Upper lobe of left lung (tissue), 6 donors: ENCODE results near the gene CDH12. TPM values are rescaled to one million over a fixed set of nuclear protein-coding genes. Genes with fewer than 3 reads are reported as not detected.
A peak's percentile ranks its signal among the peaks of the same experiment; 100 is the strongest.

Experiments
- ATAC-seq, 2 donors: fragments of 200-7000 bp; cut with Tn5 transposase; one replicate each; pipeline ENCODE4 v1.9.1; 2022; ENCODE audit warnings: mild to moderate bottlenecking in 2 of 2, moderate library complexity in 2 of 2; ENCODE audit not compliant: low FRiP score in 2 of 2
- DNase-seq, 2 donors: peaks; one replicate each; pipeline ENCODE4 v3.0.0-alpha.2; 2019 to 2020
- H3K27ac ChIP-seq, 4 donors: fragments of 200-600 bp; sonication (generic); one replicate each; pipeline ENCODE4 v1.5.1; 2016 to 2019
- H3K27me3 ChIP-seq, 4 donors: fragments of 200-600 bp; sonication (generic); one replicate each; pipeline ENCODE4 v1.5.1; 2017 to 2019
- H3K36me3 ChIP-seq, 4 donors: fragments of 200-600 bp; sonication (generic); one replicate each; pipeline ENCODE4 v1.5.1; 2016 to 2019
- H3K4me1 ChIP-seq, 4 donors: fragments of 200-600 bp; sonication (generic); one replicate each; pipeline ENCODE4 v1.5.1; 2018 to 2019
- H3K4me3 ChIP-seq, 4 donors: fragments of 200-600 bp; sonication (generic); one replicate each; pipeline ENCODE4 v1.5.1; 2017 to 2019; ENCODE audit warnings: mild to moderate bottlenecking in 2 of 4, moderate library complexity in 1 of 4
- H3K9me3 ChIP-seq, 4 donors: fragments of 200-600 bp; sonication (generic); one replicate each; pipeline ENCODE4 v1.5.1; 2018 to 2019
- EP300 ChIP-seq, 4 donors: sonication (generic); formaldehyde crosslinking; IDR thresholded peaks; one replicate each; pipeline ENCODE4 v1.5.1; 2017; ENCODE audit warnings: antibody characterized with exemption in 4 of 4, control low read depth in 2 of 4
- POLR2A ChIP-seq, 4 donors: fragments of 450-650 bp; IDR thresholded peaks; one replicate each; pipeline ENCODE4 v1.5.1; 2016 to 2017; ENCODE audit warnings: antibody characterized with exemption in 4 of 4, mild to moderate bottlenecking in 2 of 4
- POLR2AphosphoS5 ChIP-seq, 2 donors: sonication (generic); formaldehyde crosslinking; IDR thresholded peaks; one replicate each; pipeline ENCODE4 v1.5.1; 2017; ENCODE audit warnings: antibody characterized with exemption in 2 of 2
- WGBS, 2 donors: methylation state at CpG; one replicate each; pipeline ENCODE4 v1.1.5; 2017 to 2018; 5-methylcytosine and 5-hydroxymethylcytosine counted together
- total RNA-seq, 6 donors: library from RNA; depleted of rRNA in 4 of 6; stranded (reverse); fragments of >200 nt in 4 of 6; gene quantifications; one replicate each; pipeline versions ENCODE4 v1.1.0 to v1.2.1, GENCODE V29; 2016 to 2021
- TF ChIP-seq, protein P1 (sequence below), 6 experiments: fragments of 450-650 bp in 4 of 6; fragments of 200-600 bp in 2 of 6; sonication (generic) in 2 of 6; IDR thresholded peaks; one replicate each; pipeline ENCODE4 v1.5.1; 2016 to 2019; ENCODE audit warnings: antibody characterized with exemption in 6 of 6
- donor health status: DM: no; HTN: no; CAD: no; lungs with moderate emphysema.
- donor health status: DM: no; HTN: yes; CAD: no; lungs with severe emphysema.

The CDH12 gene
- total RNA-seq, 6 donors from 2014 or later, result 0.10 to 0.49 TPM; not detected in 4

DNA sequence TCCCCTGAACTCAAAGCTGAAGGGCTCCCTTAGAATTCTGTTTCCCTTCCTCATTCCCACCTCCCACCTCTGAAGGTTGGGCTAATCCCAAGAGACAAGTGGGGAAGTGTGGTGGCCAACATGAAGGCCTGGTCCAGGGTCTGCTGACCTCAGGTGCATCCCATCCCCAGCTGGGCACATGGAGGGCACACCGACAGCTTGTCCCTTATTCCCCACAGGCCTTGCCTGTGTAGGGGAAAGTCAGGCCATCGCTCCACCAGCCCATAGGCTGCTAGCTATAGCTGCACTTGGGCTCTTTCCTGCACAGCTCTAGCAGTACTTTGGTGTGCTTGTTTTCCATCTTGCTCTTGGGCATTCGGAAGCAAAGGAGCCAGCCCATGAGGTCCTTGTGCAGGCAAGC is 247.7 kb downstream of the CDH12 start:
- H3K4me1 ChIP-seq, result no peaks in the 10 kb centered on the region
- H3K4me3 ChIP-seq, result no peak overlapping the region
- no peak for DNase-seq
- WGBS, 2 donors, result 77 to 87% methylated on average over 2 to 3 of the region's 3 CpGs
- peaks cover 0 to 11% (median 0%) of the 10 kb centered on the region in 4 donors for H3K9me3 ChIP-seq
- no peaks in the 10 kb centered on the region for H3K36me3 ChIP-seq
- ATAC-seq, result peak in 1 of 2 donors; percentile 19
- no peak for TF ChIP-seq POLR2AphosphoS5 (IDR thresholded peaks at IDR 0.05)
- TF ChIP-seq, protein P1, sequence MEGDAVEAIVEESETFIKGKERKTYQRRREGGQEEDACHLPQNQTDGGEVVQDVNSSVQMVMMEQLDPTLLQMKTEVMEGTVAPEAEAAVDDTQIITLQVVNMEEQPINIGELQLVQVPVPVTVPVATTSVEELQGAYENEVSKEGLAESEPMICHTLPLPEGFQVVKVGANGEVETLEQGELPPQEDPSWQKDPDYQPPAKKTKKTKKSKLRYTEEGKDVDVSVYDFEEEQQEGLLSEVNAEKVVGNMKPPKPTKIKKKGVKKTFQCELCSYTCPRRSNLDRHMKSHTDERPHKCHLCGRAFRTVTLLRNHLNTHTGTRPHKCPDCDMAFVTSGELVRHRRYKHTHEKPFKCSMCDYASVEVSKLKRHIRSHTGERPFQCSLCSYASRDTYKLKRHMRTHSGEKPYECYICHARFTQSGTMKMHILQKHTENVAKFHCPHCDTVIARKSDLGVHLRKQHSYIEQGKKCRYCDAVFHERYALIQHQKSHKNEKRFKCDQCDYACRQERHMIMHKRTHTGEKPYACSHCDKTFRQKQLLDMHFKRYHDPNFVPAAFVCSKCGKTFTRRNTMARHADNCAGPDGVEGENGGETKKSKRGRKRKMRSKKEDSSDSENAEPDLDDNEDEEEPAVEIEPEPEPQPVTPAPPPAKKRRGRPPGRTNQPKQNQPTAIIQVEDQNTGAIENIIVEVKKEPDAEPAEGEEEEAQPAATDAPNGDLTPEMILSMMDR (IDR thresholded peaks at IDR 0.05), result no peak
- TF ChIP-seq POLR2A (IDR thresholded peaks at IDR 0.05), result no peak
- H3K27ac ChIP-seq, result no peak overlapping the region
- H3K27me3 ChIP-seq, result no peaks in the 10 kb centered on the region

DNA sequence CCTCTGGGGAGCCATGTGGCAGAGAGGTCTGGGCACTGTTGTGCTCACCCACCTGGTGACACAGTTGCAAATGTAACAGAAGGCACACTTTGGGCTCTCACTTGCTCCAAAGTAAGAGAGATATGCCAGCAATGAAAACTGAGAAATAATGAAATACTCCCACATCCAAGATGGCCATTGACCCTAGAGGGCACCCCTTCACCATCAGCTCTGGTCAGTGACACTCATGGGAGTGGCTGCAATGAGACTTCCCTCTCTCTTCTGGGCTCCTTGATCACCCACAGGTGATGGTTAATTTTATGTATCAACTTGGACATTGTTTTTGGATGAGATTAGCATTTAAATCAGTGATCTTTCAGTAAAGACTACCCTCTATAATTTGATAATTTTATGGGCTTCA is 248.4 kb downstream of the CDH12 start:
- ATAC-seq (no peak), DNase-seq (no peak)
- Histone ChIP-seq H3K27me3 (no peaks in the 10 kb centered on the region), H3K4me3 (no peak overlapping the region), H3K4me1 (no peaks in the 10 kb centered on the region), H3K27ac (no peak overlapping the region), H3K9me3 (peaks cover 0 to 11% (median 0%) of the 10 kb centered on the region in 4 donors), H3K36me3 (no peaks in the 10 kb centered on the region)
- TF ChIP-seq POLR2A (IDR thresholded peaks at IDR 0.05), result no peak
- TF ChIP-seq, protein P1 (IDR thresholded peaks at IDR 0.05), result no peak
- no peak for TF ChIP-seq EP300 (IDR thresholded peaks at IDR 0.05)
- TF ChIP-seq POLR2AphosphoS5 (IDR thresholded peaks at IDR 0.05), result no peak

DNA sequence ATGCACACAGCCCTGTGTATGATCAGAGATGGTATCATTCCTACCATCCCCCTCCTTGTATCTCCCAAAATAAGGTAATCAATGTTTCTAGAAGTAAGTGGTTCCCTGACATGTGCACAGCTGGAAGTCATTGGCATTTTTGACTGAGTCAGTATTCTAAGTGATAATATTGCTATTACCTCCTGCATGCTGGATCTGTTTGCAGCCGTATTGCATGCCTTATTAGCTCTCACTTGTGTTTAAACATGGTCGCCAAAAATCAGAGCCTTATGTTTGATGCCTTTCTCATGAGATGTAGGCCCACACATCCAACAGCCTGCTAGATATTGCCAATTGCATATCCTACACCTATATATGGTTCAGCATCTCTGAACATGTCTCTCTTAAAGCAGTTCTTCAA is 254.3 kb downstream of the CDH12 start:
- ATAC-seq, result no peak

DNA sequence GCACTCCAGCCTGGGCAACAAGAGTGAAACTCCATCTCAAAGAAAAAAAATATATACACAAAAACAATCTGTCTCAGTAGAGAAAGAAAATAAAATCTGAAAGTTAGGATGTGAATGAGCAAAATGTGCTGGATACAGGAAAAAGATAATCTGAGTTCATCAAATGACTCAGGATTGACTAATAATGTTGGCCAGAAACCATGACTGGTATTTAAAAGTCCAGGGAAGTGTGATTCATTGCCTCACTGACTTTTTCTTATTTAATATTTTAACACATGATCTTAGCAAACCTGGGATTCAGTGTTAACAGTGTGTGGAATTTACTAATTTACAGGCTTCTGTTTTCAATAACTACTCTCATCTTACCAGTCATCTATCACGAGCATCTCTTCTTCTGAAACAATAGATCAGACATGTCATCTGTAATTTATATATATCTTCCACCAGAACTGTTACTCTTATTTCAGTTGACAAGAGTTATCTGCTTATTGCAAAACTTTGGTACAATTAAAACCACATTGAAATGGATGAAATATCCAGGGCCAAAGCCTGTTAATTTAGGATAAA is 256.7 kb downstream of the CDH12 start:
- H3K4me3 ChIP-seq, result no peak overlapping the region
- 77 to 87% methylated on average over 1 of the region's 1 CpG for WGBS, 2 donors
- no peaks in the 10 kb centered on the region for H3K36me3 ChIP-seq
- no peaks in the 10 kb centered on the region for H3K9me3 ChIP-seq
- no peaks in the 10 kb centered on the region for H3K4me1 ChIP-seq
- TF ChIP-seq, protein P1 (IDR thresholded peaks at IDR 0.05), result no peak
- no peak for TF ChIP-seq POLR2A (IDR thresholded peaks at IDR 0.05)
- TF ChIP-seq EP300 (IDR thresholded peaks at IDR 0.05), result no peak
- no peak for TF ChIP-seq POLR2AphosphoS5 (IDR thresholded peaks at IDR 0.05)
- no peaks in the 10 kb centered on the region for H3K27me3 ChIP-seq
- no peak overlapping the region for H3K27ac ChIP-seq
- ATAC-seq (peak in 1 of 2 donors; percentile 46), DNase-seq (no peak)

More for the DNA sequence above, 254.3 kb downstream of the CDH12 start:
- no peak overlapping the region for H3K27ac ChIP-seq
- 93 to 94% methylated on average over 2 of the region's 2 CpGs for WGBS, 2 donors
- H3K4me1 ChIP-seq, result no peaks in the 10 kb centered on the region
- DNase-seq, result no peak
- no peaks in the 10 kb centered on the region for H3K36me3 ChIP-seq
- no peak for TF ChIP-seq EP300 (IDR thresholded peaks at IDR 0.05)
- TF ChIP-seq, protein P1 (IDR thresholded peaks at IDR 0.05), result no peak
- TF ChIP-seq POLR2AphosphoS5 (IDR thresholded peaks at IDR 0.05), result no peak
- no peaks in the 10 kb centered on the region for H3K27me3 ChIP-seq
- H3K4me3 ChIP-seq, result no peak overlapping the region
- no peaks in the 10 kb centered on the region for H3K9me3 ChIP-seq

DNA sequence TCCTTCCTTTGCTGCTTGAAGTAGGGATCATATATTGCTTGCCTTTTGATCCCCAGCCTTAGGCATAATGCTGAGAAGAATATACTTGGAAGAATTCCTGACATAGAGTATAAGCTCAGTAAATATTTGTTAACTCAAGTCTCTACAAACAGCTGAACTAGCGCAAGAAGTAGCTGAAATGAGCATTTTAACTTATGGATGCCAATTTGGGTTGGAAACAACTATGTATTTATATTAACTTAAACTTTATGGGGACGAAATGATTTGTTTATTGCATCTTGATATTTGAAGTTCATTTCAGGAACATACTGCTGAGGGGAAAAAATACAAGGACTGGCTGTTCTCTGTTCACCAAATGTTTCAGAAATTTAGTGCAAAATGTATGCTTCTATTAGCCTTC is 258.7 kb downstream of the CDH12 start:
- no peaks in the 10 kb centered on the region for H3K4me1 ChIP-seq
- no peaks in the 10 kb centered on the region for H3K36me3 ChIP-seq
- TF ChIP-seq, protein P1 (IDR thresholded peaks at IDR 0.05), result no peak
- TF ChIP-seq POLR2AphosphoS5 (IDR thresholded peaks at IDR 0.05), result no peak
- TF ChIP-seq POLR2A (IDR thresholded peaks at IDR 0.05), result no peak
- TF ChIP-seq EP300 (IDR thresholded peaks at IDR 0.05), result no peak
- 62 to 65% methylated on average over 2 of the region's 2 CpGs for WGBS, 2 donors
- no peak for ATAC-seq
- no peak overlapping the region for H3K4me3 ChIP-seq
- H3K27me3 ChIP-seq, result no peaks in the 10 kb centered on the region
- no peak overlapping the region for H3K27ac ChIP-seq
- no peak for DNase-seq
- no peaks in the 10 kb centered on the region for H3K9me3 ChIP-seq
